IMR-90 (cell line): ENCODE data around the gene ELOB.

Experiments
- BHLHE40 ChIP-seq: fragments of 150-350 bp; IDR thresholded peaks from 2 replicates; pipeline ENCODE4 v1.6.1; 2016; ENCODE audit warnings: mild to moderate bottlenecking, low read depth, low read length
- CEBPB ChIP-seq: IDR thresholded peaks from 2 replicates; pipeline ENCODE4 v1.6.1; 2012; ENCODE audit warnings: low read depth, low read length, improper control_type of control experiment
- CTCF ChIP-seq: conservative IDR thresholded peaks from 2 replicates; pipeline ENCODE4 v1.5.1; 2012; ENCODE audit warnings: mild to moderate bottlenecking, low read depth, low read length, improper control_type of control experiment
- FOS ChIP-seq: fragments of 150-350 bp; IDR thresholded peaks from 2 replicates; pipeline ENCODE4 v1.6.1; 2016; ENCODE audit warnings: low read depth, low read length
- MAZ ChIP-seq: IDR thresholded peaks from 2 replicates; pipeline ENCODE4 v1.6.1; 2012; ENCODE audit warnings: low read depth, mild to moderate bottlenecking, low read length, improper control_type of control experiment, moderate library complexity, borderline replicate concordance
- MXI1 ChIP-seq: IDR thresholded peaks from 2 replicates; pipeline ENCODE4 v1.6.1; 2012; ENCODE audit warnings: low read depth, mild to moderate bottlenecking, low read length, moderate library complexity, borderline replicate concordance
- POLR2A ChIP-seq: IDR thresholded peaks from 2 replicates; pipeline ENCODE4 v1.6.1; 2012; ENCODE audit warnings: mild to moderate bottlenecking, low read depth, low read length
- RAD21 ChIP-seq: IDR thresholded peaks from 2 replicates; pipeline ENCODE4 v1.6.1; 2012; ENCODE audit warnings: low read length, improper control_type of control experiment
- RFX5 ChIP-seq: IDR thresholded peaks from 2 replicates; pipeline ENCODE4 v1.8.0; 2012; ENCODE audit warnings: low read depth, mild to moderate bottlenecking, low read length, moderate library complexity
- SMC3 ChIP-seq: fragments of 150-350 bp; IDR thresholded peaks from 2 replicates; pipeline ENCODE4 v1.6.1; 2016; ENCODE audit warnings: low read depth, mild to moderate bottlenecking, antibody characterized with exemption, low read length, moderate library complexity

GRCh38 chr16:2799205-2799858, 22.3 kb upstream of the ELOB start:
- TF ChIP-seq POLR2A (no peak), CTCF (no peak), FOS (no peak), CEBPB (no peak), RAD21 (no peak), SMC3 (no peak), MAZ (no peak), MXI1 (no peak), RFX5 (no peak), BHLHE40 (no peak)
